Omental fat pad (tissue), 4 donors: ENCODE data around the gene EFCAB6. TPM values are rescaled to one million over a fixed set of nuclear protein-coding genes. Genes with fewer than 3 reads are reported as not detected.

ENCODE experiments used
- ATAC-seq: fragments of 150-250 bp; one replicate; pipeline ENCODE4 v1.9.1; 2016; ENCODE audit warnings: mild to moderate bottlenecking, moderate library complexity; ENCODE audit not compliant: low FRiP score
- DNase-seq: peaks from one replicate; pipeline ENCODE4 v3.0.0-alpha.2; 2019; ENCODE audit warnings: low spot score
- total RNA-seq, 4 donors: library from RNA; depleted of rRNA; stranded (reverse); fragments of >200 nt; gene quantifications; one replicate each; pipeline ENCODE4 v1.1.0, GENCODE V29; 2016
- TF ChIP-seq, protein P1 (sequence below), 3 donors: fragments of 450-650 bp; IDR thresholded peaks; one replicate each; pipeline ENCODE4 v1.5.1; 2016 to 2017; ENCODE audit warnings: antibody characterized with exemption in 3 of 3, mild to moderate bottlenecking in 3 of 3, moderate library complexity in 2 of 3

The EFCAB6 gene
- total RNA-seq, 4 donors from 2014 or later, result 0.48 to 3.2 (median 1.9) TPM

DNA sequence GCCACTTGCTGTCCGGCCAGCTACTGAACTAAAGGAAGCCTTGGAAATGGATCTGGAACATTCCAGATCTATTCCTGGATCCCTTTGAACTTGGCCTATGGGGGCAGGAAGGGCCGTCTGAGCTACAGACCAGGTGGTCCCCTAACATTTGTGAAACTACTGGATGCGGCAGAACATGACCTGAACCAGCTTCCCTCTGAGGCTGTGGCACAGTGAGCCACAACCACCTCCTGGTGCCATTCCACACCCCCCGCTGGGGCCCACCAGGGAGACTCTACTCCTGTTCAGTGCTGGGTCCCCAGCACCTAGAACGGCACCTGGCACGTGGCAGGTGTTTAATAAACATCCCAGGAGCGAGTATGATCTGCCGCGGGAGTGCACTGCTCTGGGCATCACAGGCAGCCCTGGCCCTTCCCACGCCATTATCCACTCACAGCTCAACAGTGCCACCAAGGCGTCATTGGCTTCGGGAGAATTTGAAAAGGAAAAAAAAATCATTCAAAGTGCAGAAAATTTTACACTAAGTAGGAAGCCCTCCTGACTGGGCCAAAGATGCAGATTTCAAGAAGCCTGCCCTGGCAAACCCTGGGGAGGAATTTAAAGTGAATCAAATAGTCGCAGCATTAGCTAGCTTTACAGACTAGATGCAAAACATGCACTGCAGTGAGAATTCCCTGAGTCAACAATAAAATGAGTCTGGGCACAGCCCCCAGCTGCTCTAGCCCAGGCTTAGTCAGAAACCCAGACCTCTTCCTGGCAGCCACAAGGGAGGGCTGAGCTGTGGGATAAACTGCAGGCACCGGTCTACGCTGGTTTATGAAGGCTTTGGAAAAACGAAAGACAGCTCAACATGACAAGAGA lies 14.3 kb upstream of the EFCAB6 start:
- ATAC-seq (peak; percentile 61), DNase-seq (no peak)
- TF ChIP-seq, protein P1, sequence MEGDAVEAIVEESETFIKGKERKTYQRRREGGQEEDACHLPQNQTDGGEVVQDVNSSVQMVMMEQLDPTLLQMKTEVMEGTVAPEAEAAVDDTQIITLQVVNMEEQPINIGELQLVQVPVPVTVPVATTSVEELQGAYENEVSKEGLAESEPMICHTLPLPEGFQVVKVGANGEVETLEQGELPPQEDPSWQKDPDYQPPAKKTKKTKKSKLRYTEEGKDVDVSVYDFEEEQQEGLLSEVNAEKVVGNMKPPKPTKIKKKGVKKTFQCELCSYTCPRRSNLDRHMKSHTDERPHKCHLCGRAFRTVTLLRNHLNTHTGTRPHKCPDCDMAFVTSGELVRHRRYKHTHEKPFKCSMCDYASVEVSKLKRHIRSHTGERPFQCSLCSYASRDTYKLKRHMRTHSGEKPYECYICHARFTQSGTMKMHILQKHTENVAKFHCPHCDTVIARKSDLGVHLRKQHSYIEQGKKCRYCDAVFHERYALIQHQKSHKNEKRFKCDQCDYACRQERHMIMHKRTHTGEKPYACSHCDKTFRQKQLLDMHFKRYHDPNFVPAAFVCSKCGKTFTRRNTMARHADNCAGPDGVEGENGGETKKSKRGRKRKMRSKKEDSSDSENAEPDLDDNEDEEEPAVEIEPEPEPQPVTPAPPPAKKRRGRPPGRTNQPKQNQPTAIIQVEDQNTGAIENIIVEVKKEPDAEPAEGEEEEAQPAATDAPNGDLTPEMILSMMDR (IDR thresholded peaks at IDR 0.05), result no peak

DNA sequence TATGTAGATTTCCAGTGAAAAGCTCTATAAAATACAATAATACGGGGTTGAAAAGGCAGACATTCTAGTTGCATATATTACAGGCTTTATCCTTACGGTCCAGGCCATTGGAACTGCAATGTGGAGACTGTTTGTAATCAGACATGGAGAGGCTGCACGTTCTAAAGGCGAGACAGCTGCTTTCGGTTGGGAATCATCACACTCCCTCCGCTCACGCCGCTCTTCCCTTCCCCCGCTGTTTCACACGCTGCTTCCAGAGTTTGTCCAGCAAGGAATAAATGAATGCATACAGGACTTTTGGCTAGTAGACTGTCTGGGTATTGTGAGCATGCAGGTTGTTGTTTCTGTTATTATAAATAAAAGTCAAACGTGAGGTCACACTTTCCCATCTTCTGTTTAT lies 13.5 kb upstream of the EFCAB6 start:
- DNase-seq (no peak), ATAC-seq (no peak)
- TF ChIP-seq, protein P1 (IDR thresholded peaks at IDR 0.05), result no peak

DNA sequence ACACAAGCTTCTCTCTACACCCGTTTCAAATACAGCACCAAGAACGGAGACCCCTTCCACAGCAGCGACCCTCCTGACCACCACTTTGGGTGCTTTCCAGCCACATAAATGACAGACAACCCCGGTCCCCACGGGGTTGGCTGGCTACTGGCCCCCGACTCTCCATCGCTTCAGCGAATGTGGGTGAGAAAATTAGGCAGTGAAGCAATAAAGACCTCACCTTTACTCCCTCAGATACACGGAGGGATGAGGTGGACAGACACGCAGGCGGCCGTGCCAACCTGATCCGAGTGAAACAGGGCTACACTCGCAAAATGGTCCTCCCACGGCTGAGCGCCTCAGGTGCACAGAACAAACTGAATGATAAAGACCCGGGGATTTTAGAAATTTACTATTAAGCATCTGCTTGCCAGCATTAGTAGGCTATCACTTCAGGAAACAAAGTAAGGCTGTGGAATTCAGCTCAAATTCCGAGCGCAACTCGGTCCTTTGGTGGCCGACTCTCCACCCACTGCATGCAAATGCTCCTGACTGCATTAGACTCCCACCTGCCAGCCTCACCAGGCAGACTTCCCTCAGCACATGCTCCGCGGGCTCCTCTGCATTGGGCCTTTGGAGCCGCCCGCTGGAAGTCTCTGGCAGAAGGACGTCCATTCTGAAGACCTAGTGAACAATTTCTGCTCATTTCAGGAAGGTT lies 12.8 kb upstream of the EFCAB6 start:
- DNase-seq, result no peak
- TF ChIP-seq, protein P1 (IDR thresholded peaks at IDR 0.05), result no peak
- no peak for ATAC-seq

DNA sequence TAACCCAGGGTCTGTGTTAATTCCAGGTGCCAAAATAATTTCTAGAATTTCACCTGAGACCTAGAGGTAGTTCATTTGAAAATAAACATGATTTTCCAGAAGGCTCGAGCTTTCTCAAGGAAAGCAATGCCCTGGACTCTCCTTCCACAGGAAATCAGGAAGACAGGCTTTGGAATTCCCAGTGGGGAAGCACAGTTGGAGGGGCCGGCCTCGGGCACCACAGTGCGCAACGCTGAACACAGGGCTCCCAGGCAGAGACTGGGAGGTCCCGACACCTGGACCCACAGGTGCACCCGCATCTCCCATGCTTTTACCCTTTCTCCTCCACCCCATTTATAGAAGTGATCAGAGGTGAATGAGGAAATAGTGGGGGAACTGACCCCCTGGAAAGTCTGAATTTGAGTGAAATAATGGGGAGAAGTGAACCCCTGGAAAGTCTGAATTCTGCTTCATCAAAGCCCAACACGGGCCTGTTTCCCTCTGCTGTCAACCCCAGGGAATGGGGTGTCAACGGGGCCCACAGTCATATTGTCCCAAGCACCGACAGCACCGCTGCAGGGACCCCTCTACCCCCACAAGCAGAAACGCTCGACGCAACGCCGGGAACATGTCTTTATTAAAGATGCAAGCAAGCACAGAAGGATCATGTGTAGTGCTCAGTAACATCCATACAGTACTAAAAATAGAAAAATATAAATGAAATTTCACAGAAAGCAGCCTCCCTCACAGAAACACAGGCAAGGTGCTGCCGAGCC lies 12.0 kb upstream of the EFCAB6 start:
- no peak for DNase-seq
- TF ChIP-seq, protein P1 (IDR thresholded peaks at IDR 0.05), result no peak
- ATAC-seq, result no peak

DNA sequence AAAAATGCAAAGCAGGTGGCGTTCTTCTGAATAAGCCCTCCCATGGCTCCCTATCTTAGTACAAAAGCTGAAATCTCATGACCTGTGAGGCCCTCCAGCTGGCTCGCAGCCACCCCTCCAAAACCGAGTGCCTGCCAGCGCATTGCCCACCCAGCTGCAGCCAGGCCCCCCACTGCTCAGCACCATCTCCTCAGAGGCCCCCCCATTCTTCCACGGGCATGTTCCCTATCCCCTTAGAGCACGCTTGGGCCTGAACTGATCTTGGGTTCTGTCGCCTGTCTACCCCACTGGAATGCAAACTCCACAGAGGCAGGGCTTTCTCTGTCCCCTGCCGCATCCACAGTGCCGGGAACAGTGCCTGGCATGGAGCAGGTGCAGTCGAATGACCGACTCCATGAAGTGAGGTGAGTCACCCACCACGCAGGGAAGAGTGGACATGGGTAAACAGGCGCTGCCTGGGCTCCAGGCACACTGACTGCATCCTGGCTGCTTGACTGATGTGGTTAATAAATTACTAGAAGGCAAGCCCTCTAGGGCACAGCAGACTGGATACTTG lies 11.3 kb upstream of the EFCAB6 start:
- DNase-seq (no peak), ATAC-seq (no peak)
- TF ChIP-seq, protein P1 (IDR thresholded peaks at IDR 0.05), result no peak

DNA sequence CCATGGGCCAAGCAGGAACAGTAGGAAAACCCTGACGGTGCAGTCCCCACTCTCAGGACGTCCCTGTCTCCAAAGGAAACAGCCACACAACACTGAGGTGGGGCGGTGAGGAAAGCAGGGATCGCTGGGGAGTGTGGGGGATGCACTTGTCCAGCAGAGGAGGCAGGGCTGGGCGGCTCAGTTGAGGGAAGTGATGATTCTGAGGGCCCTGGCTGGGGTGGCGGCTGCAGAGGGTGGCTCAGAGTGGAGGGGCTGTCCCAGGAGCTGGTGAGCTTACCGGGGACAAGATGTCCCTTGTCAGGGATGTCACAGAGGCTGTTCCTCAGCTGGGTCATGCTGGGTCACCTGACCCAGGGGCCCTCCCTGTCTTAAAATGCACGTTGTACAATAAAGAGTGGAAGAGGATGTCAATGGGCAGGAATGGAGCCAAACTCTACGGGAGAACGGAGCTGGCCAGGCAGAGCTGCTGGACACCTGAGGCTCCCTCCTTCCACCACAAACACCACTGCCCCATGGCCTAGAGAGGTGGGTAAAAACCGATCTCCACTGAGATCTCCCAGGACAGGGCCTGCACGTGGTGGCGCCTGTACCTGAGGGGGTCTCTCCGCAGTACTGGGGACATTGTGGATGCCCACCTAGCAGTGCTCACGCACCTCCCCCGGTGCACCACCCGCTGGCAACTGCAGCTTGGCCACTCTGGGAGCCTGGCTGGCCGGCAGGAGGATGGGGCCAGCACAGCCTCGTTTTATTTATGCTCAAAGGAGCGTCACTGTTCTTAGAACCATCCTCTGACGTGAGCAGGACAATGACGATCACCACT lies 9.7 kb upstream of the EFCAB6 start:
- DNase-seq, result no peak
- no peak for ATAC-seq
- TF ChIP-seq, protein P1 (IDR thresholded peaks at IDR 0.05), result no peak
